ENCODE results near the gene AGMAT.
"Not testable (repeated sequence)": the region's sequence is repeated elsewhere in the genome, so short reads cannot be mapped to it uniquely, and the experiment has no call there.

Gene AGMAT

DNA sequence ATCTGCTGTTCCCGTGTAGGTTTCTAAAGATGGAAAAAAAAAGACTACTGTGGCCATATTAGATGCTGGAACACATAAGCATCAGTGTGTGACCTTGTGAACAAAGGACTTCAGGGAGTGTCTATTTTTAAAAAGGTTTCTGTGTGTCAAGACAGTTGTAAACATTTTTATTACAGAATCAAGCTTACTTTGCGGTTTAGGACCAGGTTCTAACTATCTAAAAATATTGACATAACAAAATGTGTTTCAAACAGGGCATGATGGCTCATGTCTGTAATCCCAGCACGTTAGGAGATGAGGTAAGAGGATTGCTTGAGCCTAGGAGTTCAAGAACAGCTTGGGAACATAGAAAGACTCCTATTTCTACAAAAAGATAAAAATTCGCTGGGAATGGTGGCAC lies 25.3 kb upstream of the AGMAT start:
- DNase-seq: no peak

DNA sequence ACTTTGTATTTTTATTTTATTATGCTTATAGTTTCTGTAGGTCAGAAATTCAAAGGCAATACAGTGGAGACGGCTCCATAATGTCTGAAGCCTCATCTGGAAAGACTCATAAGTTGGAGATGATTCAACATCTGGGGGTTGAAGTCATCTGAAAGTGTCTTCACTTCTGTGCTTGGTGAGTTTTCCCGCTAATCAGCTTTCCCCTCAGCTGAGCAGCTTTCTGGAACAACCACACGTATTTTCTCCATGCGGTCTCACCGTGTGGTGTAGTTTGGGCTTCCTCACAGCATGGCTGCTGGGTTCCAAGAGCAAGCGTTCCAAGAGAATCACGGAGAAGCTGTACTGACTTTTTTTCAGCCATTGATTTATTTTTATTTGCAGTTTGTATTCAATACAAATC lies 24.8 kb upstream of the AGMAT start:
- no peak for DNase-seq

DNA sequence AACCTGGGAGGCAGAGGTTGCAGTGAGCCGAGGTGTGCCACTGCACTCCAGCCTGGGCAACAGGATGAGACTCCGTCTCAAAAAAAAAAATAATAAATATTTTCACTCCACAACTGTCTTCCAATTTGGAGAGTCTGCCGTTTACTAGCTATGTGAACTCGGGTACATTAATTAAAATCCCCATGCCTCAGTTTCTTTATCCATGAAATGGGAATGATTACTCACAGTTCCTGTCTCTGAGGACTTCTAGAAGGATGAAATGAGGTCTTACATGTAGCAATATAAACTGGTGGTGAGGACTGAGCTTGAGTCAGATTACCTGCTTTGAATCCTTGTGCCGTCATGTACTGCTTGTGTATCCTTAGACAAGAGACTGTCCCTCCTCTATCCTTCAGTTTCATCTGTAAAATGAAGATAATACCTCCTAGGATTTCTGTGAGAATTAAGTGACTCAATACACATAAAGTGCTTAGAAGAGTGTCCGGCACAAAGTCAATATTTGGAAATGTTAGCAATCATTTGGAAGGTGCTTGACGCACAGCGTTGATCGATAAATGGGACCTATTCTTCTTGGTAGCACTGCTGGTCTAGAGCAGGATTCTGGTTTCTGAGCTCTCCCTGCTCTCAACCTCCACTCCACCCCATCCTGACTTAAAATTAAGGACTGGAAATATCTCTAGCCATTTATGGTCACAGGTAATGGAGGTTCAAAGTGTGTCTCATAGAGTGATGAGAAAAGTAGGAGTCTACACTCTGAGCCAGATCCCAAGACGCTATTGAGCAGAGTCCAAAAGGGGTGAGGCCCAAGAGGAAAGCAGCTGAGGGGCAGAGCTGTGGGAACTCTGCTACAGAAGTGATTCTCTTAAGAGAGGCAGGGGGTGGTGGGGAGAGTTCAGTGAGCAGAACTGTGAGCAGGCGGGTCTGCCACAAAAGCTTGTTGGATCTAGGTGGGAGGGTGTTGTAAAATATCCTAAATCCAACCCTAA lies 20.8 kb upstream of the AGMAT start:
- DNase-seq: no peak

DNA sequence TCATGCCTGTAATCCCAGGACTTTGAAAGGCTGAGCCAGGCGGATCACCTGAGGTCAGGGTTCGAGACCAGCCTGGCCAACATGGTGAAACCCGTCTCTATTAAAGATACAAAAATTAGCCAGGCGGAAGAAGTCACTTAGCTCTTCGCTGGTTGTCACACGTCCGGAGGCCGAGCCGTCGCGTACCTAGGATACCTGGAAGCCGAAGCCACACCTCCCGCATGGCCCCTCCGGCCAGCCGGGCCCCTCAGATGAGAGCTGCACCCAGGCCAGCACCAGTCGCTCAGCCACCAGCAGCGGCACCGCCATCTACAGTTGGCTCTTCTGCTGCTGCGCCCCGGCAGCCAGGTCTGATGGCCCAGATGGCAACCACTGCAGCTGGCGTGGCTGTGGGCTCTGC lies 19.5 kb upstream of the AGMAT start:
- DNase-seq: not testable (repeated sequence)

DNA sequence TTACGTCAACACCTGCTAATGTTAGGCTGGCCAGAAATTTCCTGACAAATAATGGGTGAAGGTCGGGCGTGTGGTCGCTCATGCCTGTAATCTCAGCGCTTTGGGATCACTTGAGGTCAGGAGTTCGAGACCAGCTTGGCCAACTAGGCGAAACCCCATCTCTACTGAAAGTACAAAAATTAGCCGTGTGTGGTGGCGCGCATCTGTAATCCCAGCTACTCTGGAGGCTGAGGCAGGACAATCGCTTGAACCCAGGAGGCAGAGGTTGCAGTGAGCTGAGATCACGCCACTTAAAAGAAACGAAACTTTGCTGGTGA lies 19.1 kb upstream of the AGMAT start:
- not testable (repeated sequence) for DNase-seq

DNA sequence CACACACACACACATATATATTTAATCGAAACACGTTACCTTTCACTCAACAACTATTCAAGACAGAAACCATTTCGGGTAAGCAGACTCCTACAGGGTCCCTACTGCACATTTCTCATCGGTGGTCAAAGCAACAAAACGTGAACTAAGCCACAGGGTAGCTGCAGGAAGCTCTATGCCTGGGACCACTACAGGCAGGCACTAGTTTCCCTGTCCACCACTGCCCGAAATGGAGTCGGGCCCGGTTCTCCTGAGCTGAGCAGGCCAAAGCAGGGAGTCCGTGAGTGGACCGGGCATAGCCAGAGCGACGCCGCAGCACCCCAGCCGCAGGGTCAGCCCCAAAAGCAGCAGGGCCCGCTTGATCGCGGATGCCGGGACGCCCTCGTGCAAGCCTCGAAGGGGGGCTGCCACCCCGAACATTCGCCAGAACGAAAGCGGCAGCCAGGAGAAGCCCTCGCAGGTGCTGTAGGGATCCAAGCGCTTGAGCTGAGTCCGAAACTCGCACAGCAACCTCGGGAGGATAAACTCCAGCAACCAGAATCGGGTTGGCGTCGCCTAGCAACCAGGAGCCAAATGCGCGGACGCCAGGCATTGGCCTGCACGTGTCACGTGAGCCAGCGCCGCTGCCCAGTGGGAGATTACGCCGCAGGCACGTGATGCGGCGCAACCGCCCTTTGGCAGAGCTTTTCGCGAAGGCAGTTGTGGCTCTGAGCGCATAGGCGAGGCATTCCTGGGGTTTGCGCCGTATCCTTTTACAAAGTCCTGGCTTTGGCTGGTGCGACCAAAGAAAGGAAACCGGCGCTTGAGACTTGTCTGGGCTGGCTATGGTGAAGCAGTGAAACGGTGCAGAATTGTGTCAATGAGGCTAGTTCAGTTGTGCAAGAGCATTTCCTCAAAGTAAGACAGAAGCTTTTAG lies 18.5 kb upstream of the AGMAT start:
- peak; percentile 83 for DNase-seq

DNA sequence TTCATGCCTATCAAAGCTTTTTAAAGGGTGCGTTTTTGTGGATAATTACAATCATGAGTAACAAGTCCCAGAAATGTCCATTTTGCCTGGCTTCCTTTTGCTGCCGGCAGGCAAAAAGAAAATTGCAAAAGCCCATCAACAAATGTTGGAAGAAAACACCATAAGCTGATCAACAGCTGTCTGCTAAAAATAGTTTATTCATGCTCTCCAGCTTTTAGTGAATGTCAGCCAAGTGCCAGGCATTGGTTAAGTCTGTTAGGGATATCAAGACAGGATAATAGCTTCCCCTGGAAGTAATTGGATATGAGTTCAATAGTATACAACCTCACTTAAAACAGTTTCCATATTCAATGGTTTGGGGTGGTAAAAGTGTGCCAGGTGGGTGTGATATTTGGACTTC lies 13.6 kb upstream of the AGMAT start:
- peak; percentile 65 for DNase-seq

DNA sequence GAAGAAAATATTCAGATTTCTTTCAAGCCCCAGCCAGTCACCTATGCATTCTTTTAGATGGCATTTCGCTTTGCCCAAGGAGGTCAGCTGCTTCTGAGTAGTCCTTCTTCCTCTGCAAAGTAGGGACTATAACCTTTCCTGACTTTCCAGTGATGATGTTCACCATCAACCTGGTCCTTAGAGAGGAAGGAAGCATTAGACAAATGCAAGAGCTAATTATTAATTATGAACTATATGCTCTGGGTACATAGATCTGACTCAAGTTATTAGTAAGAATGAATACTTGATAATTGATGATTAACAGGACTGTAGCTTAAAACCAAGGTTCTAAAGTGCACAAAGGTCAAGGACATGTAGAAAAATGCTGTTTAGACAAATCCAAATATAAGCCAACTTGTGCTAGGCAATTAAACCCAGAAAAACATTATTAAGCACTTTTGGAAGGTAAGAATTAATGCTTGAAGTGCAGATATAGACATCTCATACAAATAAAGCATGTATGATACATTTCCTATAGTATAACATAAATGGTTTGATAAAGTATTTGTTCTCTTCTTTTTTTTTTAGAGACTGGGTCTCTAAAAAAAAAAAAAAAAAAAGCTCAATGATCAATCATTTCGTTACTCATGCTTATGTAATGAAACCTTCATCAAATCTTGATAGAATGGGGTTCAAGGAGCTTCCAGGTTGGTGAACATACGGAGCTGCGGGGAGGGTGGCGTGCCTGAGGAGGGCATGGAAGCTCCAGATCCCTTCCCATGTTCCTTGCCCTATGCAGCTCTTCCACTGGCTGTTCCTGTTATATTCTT lies 11.2 kb upstream of the AGMAT start:
- DNase-seq: no peak

DNA sequence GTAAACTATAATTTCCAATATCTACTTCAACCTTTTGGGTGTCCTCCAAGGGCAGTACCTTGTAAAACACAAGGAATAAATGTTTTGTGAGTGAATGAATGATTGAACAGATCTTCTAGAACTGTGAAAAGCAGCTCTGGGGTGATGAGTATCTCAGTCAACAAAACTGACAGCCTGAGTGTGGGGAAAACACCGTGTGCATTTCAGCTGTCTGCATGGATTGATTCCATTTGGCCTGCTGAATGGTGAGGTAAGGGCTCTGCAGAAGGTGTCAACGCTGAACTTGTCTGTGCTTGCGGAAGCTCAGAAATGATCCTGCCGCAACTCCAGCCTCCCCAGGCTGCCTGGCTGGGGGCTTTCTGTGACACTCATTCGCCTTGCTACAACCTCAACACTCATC lies 7.4 kb upstream of the AGMAT start:
- DNase-seq: peak; percentile 45

DNA sequence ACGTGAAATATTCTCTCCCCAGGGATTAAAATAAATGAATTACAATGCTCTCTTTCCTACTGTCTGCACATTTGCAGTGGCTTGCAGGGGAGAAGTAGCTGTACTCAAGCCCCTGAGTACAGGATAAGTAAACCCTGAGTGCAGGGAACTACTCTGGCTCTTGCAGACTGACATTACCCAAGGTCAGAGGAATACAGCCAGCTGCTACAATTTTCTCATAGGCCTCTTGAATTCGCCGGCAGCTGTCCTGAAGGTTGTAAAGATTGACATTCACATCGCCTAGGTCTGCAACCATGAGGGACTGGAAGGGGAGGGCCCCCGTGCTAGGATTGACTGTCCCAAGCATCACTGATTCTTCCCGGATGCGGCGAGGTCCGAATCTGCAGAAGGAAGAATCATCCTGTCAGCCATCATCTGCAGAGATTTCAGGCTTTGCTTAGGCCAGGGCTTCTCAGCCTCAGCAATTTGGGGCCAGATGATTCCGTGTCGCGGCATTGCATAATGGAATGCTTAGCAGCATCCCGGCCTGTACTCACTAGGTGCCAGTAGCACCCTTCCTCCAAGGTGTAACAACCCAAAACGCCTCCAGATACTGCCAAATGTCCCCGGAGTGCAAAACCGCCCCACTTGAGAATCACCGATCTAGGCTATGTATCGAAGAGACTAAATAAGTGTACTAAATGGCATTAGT lies 1.7 kb downstream of the AGMAT start:
- no peak for DNase-seq

DNA sequence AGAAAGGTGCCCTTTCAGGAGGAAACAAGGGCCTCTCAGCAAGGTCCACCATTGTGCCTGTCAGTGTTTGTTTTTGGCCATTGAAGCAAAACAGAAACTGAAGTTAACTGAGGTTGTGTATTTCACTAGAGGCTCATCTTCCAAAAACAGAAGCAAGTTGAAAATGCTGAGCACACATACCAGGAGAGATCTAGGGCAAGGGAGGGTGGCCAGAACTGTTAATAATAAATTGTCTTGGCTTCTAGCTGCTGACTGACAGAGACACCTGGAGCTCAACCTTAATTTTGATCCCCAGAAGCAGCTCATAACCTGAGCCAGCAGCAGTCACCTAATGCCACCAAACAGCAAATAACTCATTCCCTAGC lies 5.2 kb downstream of the AGMAT start:
- DNase-seq: no peak

DNA sequence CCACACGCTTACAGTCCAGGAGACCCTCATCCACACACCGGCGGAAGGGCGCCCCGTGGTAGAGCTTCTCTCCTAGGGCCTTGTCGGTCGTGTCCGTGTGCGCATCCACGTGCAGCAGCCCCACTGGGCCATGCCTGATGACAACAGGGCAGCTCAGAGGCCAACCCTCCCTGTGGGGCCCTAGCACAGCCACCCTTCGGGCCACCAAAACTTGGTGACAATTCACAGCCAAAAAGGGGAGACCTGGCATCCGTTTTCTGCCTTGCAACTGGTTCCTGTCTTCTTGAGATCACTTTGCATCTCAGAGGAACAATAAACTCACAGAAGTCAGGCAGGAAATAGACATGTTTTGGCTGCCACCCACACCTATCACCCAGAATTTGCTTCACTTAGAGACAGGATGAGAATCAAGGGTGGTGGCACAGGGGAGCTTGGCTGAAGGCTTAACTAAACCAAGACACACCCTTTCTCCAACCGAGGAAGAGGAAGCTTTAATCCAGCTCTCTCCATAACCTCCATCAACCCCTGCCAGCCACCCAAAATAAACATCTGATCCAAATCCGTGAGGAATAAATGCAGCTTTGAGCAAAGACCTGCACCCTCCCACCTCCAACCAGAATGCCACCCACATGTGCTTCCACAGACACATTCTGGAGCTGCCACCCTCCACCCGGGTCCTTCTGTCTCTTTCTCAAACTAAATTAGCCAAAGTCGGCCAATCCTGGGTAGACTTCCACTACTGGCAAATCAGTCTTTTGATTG lies 5.7 kb downstream of the AGMAT start:
- DNase-seq: no peak

DNA sequence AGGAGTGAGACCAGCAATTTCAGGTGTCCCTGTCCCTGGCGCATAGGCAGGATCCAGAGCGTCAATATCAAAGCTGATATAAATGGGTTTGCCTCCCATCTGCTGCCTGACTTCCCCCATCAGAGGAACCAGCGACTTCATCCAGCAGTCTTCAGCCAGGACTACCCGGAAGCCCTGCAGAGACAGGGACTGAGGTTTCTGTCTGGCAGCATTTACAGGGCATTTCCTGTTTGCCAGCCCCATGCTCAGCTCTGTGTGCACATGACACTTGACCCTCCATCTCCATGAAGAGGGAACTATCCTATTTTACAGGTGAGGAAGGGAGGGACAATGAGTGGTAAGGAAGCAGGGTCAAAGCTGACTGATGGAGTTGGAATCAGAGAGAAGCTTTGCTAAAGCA lies 7.2 kb downstream of the AGMAT start:
- no peak for DNase-seq

DNA sequence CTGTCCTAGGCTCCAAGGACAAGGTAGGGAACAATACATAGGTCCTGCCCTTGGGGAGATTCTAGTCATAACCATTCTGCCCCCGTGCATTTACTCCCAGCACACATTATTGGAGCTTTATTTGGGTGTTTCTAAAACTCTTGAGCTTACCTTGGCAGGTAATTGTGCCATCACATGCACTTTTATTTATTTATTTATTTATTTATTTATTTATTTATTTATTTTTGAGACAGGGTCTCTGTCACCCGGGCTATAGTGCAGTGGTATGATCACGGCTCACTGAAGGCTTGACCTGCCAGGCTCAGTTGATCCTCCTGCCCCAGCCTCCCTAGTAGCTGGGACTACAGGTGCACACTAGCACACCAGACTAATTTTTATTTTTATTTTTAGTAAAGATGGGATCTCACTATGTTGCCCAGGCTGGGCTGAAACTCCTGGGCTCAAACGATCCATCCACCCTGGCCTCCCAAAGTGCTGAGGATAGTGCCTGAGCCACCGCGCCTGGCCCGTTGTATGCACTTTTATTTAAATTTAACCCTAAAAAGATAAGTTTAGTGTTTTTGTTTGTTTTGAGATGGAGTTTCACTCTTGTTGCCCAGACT lies 9.2 kb downstream of the AGMAT start:
- no peak for DNase-seq

DNA sequence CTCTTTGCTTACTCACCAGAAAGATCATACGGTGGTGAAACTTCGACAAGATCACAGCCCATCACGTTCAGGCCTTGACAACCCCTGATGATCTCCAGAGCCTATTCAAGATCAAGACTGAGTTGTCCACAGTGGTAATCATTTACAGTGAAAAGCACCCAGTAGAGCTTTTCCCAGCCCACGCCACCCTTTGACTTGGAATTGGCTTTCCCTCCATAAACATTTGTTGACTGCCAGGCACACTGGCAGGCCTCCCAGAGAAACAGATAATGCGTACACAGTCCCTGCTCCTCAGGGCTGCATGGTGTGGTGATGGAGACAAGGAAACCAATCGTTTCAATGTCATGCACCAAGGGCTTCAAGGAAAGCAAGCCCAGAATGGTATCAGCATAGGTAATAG lies 10.1 kb downstream of the AGMAT start:
- no peak for DNase-seq

DNA sequence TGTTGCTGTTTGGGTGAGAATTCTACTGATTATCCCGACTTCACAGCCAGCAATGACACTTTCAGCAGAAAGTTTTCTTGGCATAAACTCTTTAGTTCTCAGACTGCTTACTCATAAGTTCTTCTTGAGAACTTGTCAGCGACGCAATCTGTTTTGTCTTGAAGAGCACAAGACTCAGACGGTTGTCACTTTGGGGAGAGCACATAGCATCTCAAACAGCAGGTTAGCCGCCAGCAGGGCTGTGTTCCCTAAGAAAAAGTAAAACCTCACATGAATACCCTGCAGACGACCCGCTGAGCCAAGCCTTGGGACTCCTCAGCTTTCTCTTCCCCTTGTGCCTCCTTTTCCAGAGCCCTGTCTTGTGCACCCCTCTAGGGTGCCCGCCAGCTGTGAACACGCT lies 11.4 kb downstream of the AGMAT start:
- no peak for DNase-seq

DNA sequence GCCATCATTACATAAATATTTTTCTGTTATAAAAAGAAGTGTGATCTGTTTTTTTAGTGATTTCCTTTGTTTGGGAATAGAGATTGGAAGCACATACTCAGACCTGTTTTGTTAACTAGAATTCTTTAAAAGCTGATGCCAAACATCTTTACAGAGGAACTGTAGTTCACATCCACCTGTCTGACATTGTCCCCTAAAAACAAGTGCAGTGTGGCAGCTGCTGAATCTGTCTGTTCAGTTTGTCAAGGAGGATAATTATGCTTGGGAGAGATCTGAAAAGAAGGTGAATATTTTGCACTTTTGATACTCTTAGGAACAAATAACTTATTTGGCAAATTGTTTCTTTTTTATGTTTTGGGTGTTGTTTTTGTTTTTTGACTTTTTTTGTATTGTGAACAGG lies 13.6 kb downstream of the AGMAT start:
- DNase-seq: no peak

DNA sequence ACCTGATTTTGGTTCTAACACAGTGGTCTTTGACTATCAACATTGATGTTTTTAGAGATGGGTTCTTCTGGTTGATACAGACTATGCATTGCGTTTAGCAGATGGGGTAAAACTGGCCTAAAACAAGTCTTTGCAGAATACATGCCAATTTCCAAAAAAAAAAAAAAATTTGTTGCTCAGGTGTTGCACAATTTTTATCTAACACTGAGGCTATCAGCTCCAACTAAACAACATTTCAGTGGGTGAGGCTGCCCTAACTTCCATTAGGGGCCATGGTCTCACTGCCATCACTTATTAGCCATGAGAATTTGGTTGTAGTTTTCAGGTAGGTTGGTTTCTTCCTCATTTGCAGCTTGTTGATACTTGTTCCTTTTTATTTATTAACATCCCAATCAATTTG lies 14.0 kb downstream of the AGMAT start:
- DNase-seq: no peak

DNA sequence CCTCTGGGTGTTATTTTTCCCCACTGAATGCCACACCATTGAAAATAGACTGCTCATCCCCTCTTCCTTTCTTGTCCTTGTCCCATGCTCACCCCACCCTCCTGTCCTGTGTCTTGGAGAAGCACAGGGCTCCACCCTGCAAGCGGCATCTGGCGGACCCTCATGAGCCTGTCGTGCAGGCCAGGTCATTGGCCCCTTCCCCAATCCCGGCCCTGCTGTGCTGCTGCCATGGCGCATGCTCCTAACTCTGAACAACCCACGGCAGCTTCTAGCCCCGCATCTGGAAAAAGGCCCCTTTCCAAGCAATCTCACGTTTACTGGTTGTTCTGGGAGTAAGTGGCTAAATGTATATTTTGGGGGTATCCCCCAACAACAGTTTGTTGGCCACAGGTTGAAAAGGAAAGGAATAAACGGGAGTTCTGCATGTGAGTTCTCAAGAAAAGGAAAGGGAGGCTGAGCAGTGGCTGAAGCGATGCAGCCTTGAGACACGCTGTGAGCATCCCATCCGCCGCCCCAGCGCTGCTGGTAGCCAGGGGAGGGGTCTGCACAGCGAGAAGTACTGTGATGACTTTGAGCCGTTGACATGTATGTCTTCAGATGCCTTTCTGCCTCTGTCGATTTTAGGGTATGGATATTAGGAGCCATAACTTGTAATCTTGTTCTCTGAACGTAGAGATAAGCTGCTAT lies 16.3 kb downstream of the AGMAT start:
- DNase-seq: no peak

DNA sequence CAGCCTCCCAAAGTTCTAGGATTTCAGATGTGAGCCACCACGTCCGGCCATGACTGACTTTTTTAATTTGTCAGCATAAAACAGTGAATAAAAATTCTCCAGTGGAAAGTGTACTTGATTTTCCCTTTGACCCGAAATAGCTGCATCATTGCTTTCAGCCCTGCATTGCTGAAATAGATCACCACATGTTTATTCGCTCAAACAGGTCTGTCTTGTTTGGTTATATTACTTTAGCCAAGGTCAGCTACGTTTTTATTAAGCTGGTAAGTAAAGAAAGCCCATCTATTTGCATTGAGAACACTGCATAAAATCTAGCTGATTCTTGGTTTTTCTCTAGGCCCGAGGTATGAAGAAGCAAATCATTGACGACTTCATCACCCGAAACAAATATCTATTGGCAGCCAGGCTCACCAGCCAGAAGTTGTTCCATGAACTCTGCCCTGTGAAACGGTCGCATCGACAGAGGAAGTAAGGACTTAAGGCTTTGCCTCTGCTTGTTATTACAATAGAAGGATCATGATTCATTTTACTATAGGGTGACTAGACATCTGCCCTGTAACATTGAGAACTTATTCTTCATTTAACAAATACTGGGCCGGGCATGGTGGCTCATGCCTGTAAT lies 25.6 kb downstream of the AGMAT start:
- DNase-seq: no peak

Data from NCI-H1694 (cell line).